ENCODE results near the gene TMBIM4.
"Not testable (repeated sequence)": the region's sequence is repeated elsewhere in the genome, so short reads cannot be mapped to it uniquely, and the experiment has no call there.

TMBIM4 gene

GRCh38 chr12:66169221-66170170 lies at the start of gene TMBIM4:
Gene TMBIM4 (minus strand): TSS chr12:66169996. CDS start chr12:66169951, 45 bp downstream.
- peak; percentile 84 to 85 for ATAC-seq

- no peak for ATAC-seq
These were observed 47.6 kb upstream of the TMBIM4 start for GRCh38 chr12:66217342-66217917.

- ATAC-seq: not testable (repeated sequence)
These were observed 43.2 kb upstream of the TMBIM4 start for GRCh38 chr12:66213011-66213410.

GRCh38 chr12:66211573-66211972 lies 41.8 kb upstream of the TMBIM4 start:
- not testable (repeated sequence) for ATAC-seq

- no peak for ATAC-seq
These were observed 41.0 kb upstream of the TMBIM4 start for GRCh38 chr12:66210840-66211239.

GRCh38 chr12:66206141-66206540 lies 36.3 kb upstream of the TMBIM4 start:
- no peak for ATAC-seq

- peak; percentile 86 to 88 for ATAC-seq
These were observed 34.0 kb upstream of the TMBIM4 start for GRCh38 chr12:66203820-66204219.

- no peak for ATAC-seq
These were observed 30.2 kb upstream of the TMBIM4 start for GRCh38 chr12:66199831-66200509.

GRCh38 chr12:66199141-66199540 lies 29.3 kb upstream of the TMBIM4 start:
- ATAC-seq: no peak

GRCh38 chr12:66197495-66197921 lies 27.7 kb upstream of the TMBIM4 start:
- no peak for ATAC-seq

- peak; percentile 87 to 89 for ATAC-seq
These were observed 27.0 kb upstream of the TMBIM4 start for GRCh38 chr12:66196806-66197205.

- ATAC-seq: no peak
These were observed 25.4 kb upstream of the TMBIM4 start for GRCh38 chr12:66195242-66195641.

GRCh38 chr12:66194122-66194521 lies 24.3 kb upstream of the TMBIM4 start:
- ATAC-seq: no peak

GRCh38 chr12:66191547-66192126 lies 21.8 kb upstream of the TMBIM4 start:
- no peak for ATAC-seq

- no peak for ATAC-seq
These were observed 20.9 kb upstream of the TMBIM4 start for GRCh38 chr12:66190519-66191370.

GRCh38 chr12:66189889-66190288 lies 20.1 kb upstream of the TMBIM4 start:
- no peak for ATAC-seq

GRCh38 chr12:66189486-66189843 lies 19.7 kb upstream of the TMBIM4 start:
- no peak for ATAC-seq

- ATAC-seq: peak; percentile 67 to 78
These were observed 19.0 kb upstream of the TMBIM4 start, which contains the start of gene IRAK3 for GRCh38 chr12:66188584-66189485. Gene IRAK3 (plus strand): TSS chr12:66189214. CDS start chr12:66189300, 86 bp downstream.

- no peak for ATAC-seq
These were observed 18.0 kb upstream of the TMBIM4 start for GRCh38 chr12:66187821-66188220.

GRCh38 chr12:66187036-66187435 lies 17.2 kb upstream of the TMBIM4 start:
- ATAC-seq: no peak

- not testable (repeated sequence) for ATAC-seq
These were observed 15.0 kb upstream of the TMBIM4 start for GRCh38 chr12:66184822-66185221.
